GM19467 (cell line): Measurements from ENCODE around the gene CMC1.
"Not testable (repeated sequence)": the region's sequence is repeated elsewhere in the genome, so short reads cannot be mapped to it uniquely, and the experiment has no call there.

ENCODE experiments used
- ATAC-seq: cut with Tn5 transposase; IDR thresholded peaks from one replicate; pipeline ENCODE4 v1.9.1; 2021; ENCODE audit warnings: mild to moderate bottlenecking, moderate library complexity; ENCODE audit not compliant: unreplicated experiment

The CMC1 gene, protein sequence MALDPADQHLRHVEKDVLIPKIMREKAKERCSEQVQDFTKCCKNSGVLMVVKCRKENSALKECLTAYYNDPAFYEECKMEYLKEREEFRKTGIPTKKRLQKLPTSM

DNA sequence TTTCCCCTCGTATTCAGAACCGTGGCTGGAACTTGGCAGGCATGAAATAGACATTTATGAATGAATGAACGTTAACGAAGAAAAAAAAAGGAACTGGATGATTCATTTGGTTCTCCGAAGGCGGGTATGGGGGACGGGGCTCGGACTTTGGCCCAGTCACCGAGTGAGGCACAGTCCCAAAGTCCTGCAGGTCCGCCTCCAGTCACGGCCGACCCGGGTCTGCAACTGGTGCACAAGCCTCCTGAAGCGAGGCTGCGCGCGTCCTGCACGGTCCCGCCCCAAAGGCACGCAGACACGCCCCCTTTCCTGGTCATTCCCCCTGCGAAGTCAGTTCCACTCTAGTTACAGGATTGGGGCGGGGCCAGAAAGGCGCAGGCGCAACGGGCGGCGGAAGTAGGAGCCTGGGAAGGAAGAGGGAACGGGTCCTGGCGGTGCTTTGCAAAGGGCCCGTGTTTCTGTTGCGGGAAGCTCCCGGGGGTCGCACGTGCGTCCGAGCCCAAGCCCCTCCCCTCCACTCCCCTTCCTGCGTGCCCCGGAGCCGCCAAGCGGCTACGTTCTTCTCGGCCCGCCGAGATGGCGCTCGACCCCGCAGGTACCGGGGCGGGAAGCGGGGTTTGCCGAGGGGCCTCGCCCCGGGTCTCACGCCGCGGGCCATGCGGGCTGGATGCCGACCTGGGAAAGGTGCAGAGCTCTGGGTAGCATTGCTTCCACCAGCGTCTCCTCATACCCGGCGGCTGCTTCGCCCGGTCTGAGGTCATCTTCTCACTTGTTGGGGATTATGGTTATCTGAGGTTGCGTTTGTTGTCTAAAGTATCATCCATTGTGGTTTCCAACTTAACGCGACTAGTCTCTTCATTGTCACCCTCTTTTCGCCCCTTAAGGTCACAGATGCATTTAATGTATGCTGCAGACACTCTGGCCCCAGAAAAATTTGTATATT is at the start of gene CMC1:
Gene CMC1 (plus strand): TSS at position 399 of the 940 bp plus-strand sequence. CDS start 175 bp downstream, at position 574.
- peak; percentile 98 for ATAC-seq

DNA sequence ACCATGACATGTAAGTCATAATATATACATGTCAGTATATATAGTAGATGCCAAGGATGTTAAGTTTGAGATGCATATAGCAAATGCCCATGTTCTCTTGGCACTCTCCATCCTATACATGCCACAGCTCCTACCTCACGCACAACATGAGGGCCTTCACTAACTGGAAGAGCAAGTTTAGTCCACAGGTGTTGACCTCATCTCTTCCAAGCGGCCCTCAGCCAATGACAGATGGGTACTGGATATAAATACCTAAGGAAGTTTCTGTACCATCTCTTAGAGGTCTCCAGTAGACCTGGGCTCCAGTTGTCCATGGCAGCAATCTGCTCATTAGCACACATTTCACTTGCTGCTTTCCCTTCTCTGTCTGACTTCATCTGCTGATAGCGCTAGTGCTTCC is 43.3 kb upstream of the CMC1 start:
- ATAC-seq: no peak

DNA sequence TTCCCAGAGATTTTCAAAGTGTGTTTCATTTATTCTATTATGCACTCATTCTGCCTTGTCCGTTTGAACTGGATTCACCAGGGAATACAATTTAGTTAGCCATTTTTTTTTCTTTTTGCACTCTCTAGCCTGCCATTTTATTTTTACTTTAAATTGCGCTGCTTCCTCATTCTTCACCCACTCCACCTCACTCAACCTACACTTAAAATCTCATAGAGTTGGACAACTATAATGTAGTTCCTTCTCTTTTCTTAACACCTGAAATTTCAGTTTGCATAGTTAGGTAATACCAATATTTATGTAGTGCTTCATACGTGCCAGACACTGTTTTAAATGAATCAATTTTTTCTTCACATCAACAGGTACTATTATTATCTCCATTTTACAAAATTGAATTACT is 42.4 kb upstream of the CMC1 start:
- no peak for ATAC-seq

DNA sequence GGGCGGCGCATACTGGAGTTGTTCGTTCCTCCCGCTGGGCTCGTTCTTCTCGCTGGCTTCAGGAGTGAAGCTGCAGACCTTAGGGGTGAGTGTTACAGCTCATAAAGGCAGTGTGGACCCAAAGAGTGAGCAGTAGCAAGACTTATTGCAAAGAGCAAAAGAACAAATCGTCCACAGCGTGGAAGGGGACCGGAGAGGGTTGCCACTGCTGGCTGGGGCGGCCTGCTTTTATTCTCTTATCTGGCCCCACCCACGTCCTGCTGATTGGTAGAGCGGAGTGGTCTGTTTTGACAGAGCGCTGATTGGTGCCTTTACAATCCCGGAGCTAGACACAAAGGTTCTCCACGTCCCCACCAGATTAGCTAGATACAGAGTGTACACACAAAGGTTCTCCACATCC is 41.8 kb upstream of the CMC1 start:
- not testable (repeated sequence) for ATAC-seq

DNA sequence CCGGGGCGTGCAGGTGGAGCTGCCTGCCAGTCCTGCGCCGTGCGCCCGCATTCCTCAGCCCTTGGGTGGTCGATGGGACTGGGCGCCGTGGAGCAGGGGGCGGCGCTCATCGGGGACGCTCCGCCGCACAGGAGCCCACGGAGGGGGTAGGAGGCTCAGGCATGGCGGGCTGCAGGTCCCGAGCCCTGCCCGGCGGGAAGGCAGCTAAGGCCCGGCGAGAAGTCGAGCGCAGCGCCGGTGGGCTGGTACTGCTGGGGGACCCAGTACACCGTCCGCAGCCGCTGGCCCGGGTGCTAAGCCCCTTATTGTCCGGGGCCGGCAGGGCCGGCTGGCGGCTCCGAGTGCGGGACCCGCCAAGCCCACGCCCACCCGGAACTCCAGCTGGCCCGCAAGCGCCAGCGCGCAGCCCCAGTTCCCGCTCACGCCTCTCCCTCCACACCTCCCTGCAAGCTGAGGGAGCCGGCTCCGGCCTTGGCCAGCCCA is 41.0 kb upstream of the CMC1 start:
- not testable (repeated sequence) for ATAC-seq

DNA sequence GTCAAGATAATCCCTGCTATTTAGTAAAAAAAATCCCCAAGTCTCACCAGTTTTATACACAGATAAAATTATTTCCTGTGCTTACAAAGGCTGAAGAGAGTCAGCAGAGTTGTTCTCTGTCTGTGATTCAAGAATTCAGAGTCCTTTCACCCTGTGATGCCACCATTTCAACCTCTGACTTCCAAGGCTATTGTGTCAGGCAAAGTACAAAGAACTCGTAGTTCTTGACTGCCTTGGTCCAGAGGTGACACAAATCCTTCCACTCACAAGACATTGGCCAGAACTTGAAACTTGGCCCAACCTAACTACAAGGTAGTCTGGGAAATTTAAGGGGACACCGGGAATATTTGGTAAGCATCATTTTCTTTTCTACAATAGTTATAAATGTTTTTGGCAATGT is 34.9 kb upstream of the CMC1 start:
- no peak for ATAC-seq

DNA sequence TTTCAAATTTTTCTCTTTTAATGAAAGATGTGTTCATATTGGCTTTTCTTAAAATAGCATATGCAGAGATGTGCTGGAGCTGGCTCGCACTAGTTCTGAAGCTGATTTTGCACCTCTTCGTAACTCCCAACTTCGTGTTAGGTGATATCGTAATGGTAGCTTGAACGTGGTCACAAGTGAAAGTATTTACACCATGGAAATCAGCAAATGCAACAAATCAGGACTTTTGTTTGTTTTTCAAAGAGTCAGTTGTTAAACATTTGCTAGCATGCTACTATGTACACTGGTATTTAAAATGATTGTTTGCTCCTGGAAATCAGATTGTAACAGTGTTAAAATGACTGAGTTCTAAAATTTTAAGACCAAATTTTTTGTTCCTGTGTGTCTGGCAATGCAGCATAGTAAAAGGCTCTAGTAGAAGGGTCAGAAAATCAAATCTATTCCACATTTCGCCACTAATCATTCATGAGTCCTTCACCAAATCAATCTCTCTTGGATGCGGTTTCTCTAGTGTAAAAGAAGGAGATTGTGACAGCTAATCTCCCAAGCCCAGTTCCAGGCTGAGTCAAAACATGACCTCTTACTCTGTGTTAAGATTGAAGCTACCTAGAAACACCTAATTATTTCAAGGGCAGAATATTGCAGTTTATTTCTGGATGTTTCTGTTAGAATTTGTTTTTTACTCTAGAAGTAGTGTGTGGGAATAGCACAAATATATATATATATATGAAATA is 34.3 kb upstream of the CMC1 start:
- no peak for ATAC-seq

DNA sequence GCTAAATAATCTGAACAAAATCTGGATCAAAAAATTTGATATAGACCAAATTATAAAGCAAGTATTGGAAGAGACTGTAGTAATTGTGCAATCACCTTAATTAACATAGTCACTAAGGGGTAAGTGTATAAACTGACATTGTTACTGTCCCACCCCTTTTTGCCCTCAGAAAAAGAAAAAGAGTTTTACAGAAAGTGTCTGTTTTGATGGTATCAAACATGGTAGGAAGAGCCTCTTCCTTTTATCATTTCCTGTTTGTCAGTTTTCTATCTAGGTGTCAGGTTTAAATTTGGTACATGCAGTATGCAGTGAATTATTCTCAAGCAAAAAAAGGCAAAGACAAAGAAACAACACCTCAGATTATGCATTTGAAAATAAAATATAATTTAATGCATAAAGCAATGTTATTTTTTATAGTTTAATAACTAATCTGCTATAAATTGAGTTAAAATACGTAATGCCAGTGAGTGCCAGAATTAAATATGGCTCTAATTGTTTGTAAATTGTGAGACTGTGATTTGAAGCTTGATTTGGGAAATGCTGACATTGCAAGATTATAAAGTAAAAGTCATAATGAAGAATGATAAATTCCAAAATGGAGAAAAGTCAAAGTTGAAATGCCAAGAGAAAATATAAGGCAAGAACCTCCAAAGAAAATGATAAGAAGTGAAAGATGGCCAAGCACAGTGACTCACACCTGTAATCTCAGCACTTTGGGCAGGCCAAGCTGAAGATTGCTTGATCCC is 30.3 kb upstream of the CMC1 start:
- no peak for ATAC-seq

DNA sequence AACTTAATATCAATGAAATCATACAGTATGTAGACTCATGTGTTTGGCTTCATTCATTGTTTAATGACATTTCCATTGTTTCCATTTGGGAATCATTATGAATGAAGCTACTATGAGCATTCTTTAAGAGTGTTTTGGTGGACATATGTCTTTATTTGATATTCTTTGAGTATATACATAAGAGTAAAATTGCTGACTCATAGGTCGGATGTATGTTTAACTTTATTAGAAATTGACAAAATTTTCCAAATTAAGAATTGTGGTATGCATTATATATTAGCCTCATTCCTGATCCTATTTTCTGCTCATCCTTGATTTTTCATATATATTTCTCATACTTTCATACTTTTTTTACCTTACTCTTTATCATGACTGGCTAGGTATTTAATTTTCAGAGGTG is 28.7 kb upstream of the CMC1 start:
- ATAC-seq: no peak

DNA sequence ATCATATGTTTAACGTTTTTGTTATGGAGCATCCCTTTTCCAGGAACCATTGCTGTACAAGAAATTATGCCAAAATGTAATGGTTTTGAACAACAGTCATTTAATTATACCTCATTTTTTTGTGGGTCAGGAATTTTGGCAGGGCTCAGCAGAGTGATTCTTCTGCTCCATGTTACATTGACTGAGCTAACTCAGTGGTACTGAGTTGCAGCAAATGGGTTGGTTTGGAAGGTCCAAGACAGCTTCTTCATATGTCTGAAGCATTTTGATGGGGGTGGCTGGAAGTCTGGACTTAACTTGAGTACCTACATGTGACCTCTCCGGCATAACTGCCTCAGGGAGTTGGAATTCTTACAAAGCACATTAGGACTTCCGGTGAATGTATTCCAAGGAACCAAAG is 26.0 kb upstream of the CMC1 start:
- no peak for ATAC-seq

DNA sequence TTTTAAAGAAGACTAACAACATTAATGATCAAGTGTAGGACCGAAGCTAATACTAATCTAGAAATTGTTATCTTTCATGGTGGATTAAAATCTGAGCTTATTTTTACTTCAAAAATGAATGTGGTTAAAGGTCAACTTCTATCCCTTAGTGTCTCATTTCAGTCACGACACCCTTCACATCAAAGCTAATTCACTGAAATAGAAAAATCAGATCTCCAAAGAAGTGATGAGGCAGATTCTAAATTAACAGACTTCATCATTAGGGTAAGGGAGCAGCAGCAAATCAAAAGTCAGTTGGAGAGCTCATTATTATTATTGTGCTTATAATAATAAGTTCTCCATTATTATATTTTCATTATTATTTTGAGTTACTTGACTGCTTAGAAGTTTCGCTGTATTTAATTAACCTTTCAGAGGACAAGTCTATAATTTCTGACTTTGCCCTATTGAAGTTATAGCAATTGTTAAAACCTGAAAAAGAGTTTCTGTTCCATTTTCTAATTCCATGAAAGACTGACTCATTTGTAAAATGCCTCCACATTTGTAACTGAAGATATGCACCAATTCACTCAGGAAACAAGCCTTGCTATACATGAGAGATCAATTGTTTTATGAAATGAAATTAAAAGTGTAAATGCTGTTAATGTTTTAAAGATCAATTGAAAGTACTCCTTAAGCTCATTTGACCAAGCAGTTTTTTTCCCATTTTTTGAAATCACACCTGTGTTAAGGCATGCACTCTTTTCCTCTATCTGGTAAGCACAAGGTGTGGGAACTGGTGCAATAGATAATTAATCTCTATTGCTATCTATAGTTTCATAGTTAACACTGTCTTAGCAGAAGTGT is 23.1 kb upstream of the CMC1 start:
- ATAC-seq: peak; percentile 74

DNA sequence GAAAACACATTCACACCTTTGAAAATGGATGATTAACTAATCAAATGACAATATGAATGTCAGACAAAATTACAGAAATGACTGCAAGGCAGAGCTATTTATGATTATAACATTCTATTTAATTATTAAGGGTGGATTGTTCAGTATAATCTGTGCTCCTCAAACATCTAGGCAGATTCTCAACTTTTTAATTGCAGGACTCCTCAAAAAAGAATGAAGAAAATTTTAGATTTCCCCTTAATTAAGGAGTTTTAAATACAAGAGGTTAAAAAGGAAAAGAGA is 22.6 kb upstream of the CMC1 start:
- ATAC-seq: no peak

DNA sequence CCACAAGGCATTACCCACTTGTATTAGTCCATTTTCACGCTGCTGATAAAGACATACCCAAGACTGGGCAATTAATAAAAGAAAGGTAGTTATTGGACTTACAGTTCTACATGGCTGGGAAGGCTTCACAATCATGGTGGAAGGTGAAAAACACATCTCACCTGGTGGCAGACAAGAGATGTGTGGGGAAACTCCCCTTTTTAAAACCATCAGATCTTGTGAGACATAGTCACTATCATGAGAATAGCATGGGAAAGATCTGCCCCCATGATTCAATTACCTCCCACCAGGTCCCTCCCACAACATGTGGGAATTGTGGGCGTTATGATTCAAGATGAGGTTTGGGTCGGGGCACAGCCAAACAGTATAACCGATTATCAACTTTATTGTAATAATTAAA is 17.0 kb upstream of the CMC1 start:
- no peak for ATAC-seq

DNA sequence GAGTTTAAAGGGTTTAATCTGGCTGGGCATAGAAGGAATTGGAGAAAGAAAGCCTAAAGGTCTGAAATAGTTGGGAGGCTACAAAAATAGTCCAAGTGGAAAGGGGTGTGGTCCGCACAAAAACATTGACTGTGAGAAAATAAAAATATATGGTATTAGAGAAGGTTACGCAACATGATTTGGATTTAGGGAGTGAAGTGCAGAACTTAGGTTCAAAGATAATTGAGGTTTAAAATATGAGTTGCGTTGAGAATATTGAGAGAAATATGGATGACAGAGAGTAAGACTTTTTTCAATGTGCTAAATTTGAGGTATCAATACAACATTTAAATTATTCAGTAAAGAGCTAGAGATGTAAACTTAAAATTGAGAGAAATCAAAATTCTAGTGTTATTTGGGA is 15.4 kb upstream of the CMC1 start:
- ATAC-seq: no peak

DNA sequence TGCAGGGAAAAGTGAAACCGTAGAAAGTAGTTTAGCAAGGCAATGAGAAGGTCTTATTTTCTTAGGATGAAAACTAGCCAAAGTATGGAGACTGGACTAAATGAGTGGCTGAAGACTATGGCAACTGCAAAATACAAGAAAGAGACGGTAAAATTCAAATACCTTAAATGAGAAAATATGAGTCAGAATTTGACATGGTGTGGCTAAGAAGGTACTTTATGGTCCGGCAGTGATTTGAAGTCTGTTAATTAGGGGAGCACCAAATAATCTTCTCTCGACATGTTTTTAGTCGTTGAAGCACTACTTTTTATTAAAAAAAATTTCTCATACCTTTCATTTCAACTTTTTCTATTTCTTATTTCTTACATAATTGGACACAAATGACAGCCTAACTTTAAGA is 12.8 kb upstream of the CMC1 start:
- ATAC-seq: no peak

DNA sequence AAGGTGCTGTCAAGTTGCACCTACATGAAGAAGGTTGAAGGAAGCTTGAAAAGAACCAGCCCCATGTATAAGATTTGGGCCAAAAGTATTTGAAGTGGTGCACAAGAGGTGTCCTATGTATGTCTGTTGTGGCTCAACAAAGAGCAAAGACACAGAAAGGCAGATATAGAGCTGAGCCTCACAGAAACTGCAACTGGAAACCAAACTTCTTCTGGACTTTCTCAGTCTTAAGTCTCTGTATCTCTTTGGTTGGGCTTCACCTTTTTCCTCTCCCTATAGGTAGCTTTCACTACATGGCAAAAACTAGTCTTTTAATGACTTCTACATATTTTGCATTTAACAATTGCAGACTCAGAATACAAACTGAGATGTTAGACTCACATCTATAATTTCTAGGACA is 8.8 kb upstream of the CMC1 start:
- ATAC-seq: no peak

DNA sequence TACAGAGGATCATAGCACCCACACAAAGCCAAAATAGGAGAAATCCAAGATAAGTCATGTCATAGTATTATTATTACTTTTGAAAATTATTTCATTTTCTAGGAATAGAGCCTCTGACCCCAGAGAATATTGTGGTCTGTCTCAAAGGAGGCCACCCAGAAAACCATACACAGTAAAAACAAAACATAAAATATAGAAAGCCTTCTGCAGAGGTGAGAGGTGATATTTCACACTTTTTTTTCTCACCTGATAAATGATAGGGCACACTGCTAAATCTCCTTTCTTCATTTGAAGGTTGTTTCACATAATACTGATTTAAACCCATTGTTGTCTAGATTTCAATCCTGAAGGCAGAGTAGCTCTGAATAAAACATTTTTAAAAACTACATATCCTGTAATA is 7.0 kb upstream of the CMC1 start:
- no peak for ATAC-seq

DNA sequence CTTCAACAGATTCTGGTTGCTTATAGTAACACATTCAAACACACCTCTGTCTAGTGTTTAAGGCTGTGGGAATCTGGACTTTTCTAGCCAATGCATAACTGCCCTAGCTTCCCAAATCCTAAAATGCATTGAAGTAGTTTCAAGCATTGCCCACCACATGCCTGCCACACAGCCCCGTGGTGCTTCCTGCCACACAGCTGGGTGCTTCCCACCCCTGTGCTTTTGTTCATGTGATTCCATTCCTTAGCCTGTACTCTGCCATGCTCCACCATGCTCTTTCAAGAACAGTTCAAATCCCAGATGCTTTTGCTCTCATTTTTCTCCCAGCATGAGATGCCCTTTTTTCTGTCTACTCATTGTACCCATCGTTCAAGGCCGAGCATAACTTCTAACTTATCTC is 2.3 kb upstream of the CMC1 start:
- no peak for ATAC-seq

DNA sequence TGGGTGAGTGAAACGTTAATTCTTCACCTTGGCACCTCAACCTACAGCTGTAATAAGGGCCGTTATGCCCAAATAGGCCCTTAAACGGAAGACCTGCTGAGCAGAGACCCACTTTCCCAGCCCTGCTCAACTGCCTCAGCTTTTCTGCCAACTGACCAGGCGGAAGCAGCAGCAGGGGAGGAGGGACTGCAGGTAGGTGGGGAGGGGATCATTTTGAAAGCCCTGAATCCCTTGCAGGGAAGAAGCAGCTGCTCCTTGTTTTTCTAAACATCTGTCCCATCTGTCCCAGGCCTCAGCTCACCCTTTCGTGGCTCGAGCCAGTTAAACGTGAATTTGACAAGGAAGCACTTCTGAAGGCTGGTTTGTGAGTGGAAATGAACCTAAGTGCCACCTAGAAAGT is 978 bp upstream of the CMC1 start:
- no peak for ATAC-seq

DNA sequence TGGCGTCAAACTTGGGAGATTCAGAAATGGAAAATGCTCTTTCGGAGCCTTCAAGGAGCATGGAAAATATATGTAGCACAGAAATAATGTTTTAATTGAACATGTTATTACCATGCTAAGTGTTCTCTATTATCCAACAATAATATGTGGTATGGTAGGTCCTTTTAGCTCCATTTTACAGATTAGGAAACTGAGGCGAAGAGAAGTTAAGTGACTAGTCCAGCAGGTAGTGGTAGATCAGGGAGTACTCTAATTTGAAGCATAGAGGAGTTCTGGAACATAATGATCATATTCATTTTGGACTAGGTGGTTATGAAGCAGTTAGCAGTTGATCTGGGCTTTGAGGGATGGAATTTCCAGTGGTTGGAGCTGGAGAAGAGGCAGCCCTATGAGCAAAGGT is 1.1 kb downstream of the CMC1 start:
- no peak for ATAC-seq
